NCI-H1417 (cell line): ENCODE results near the gene FDX1.
A peak's percentile ranks its signal among the peaks of the same experiment; 100 is the strongest.

Source experiments
- DNase-seq, 3 experiments: peaks; one replicate each; lab custom pipeline; 2025; lab: John Stamatoyannopoulos, UW

Gene FDX1

DNA sequence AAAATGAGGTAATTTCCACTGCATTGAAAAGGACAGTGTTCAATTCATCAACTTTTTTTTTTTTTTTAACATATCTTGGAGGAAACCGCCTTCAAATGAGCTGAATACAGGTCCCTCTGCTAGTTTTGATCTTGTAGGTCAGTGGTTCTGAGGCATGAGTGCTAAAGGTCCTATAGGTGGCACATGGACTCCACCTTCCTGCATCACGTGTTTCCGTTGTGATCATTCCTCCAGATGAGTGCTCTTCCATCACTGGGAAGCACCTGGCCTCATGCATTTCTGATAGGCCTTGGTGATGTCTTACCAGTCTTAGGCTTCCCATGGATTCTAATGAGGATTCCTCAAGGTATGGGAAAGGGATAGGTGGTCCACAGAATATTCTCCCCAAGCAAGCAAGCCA is 37.8 kb downstream of the FDX1 start:
- peak in 1 of 3 experiments; percentile 26 for DNase-seq

DNA sequence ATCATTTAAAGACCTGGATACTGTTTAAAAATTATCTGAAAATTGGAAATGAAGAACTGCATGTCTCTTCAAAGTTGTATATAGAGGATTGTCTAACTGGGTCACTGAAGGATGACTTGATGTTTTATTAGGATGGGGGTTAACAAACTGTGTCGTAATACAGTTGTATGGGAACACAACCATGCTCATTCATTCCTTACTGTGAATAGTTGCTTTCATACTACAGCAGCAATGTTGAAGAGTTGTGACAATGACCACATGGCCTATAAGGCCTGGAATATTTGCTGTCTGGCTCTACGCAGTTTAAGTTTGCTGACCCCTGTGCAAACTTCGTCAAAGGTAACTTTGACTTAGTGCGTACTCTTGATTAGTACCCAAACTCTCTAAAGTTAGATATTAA is 38.4 kb downstream of the FDX1 start:
- no peak for DNase-seq

DNA sequence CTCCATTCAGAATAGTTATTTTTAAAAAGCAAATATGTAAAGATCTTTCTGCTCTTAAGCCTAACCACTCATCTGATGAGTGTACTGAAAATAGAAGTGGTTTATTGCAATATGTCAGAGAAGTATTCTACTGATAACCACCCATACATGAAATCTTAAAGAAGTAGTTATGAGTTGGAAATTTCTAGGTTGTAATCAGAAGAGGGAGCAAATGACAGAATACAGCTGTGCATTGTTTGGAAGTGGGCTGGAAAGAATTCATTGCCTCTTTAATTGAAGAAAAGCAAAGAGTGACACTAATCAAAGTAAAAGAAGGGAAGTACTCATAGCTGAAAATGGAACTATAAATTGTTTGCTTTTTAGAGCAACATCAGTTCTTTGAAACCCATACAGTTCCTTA is 39.4 kb downstream of the FDX1 start:
- DNase-seq, result no peak

DNA sequence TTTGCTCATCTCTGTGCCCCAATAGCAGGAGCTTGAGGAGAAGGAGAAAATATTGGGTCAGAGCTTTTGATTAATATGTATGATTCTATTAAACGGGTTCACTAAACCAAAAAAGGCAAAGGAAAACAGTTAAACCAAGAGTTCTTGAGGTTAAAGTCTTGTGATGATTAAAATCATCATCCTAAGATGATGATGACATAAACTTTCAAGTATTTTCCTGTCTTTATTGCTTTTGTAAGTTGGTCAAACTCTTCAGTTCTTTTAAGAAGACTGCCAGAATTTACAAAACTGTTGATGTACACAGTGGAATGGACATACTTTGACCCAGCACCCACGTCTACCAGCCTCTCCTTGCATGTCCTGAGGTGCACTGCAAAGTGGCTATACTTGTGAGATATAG is 41.0 kb downstream of the FDX1 start:
- DNase-seq, result no peak

DNA sequence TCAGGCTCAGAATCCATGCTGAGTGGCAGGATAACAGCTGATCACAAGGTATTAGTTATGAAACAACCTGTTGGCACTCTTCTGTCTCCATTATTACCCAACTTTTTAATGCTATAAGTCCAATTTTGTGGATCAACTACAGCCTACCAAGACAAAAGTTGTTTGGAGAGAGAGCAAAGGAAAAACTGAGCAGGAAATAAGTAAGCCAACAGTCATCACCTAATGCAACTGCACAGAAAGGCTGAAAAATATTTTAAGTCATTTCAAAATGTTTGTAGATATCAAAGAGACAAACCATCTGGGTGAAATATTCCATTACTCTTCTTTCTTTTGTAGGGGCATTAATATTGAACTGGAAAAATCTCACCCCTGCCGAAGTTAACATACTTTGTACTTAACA is 41.6 kb downstream of the FDX1 start:
- no peak for DNase-seq

DNA sequence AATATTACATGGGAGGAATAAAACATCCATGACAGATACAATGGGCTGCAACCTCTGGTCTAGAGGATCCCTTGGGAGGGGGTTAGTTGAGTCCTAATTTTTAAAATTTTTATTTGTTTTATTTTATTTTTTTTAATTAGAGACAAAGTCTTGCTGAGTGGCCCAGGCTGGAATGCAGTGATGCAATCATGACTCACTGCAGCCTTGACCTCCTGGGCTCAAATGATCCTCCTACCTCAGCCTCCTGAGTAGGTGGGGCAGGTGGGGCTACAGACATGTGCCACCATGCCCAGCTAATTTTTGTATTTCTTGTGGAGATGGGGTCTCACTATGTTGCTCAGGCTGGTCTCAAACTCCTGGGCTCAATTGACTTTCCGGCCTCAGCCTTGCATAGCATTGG is 43.1 kb downstream of the FDX1 start:
- DNase-seq, result no peak

DNA sequence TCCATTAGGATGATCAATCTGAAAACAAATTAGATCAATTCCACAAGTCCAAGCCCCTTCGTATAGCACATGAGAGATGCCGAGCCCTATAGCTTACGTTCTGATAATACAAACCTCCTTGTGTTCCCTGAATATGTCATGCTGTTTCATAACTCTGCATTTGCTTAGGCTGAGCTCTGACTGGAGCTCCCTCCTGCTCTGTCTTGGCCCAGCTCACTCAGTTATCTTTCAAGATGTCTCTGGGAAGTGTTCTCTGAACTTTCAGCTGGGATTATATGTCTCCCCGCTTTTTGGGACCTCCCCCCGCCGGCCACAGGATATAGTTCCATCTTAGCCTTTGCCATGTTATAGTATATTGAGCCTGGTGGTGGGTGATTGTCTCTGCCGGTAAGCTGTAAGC is 44.0 kb downstream of the FDX1 start:
- DNase-seq, result no peak

DNA sequence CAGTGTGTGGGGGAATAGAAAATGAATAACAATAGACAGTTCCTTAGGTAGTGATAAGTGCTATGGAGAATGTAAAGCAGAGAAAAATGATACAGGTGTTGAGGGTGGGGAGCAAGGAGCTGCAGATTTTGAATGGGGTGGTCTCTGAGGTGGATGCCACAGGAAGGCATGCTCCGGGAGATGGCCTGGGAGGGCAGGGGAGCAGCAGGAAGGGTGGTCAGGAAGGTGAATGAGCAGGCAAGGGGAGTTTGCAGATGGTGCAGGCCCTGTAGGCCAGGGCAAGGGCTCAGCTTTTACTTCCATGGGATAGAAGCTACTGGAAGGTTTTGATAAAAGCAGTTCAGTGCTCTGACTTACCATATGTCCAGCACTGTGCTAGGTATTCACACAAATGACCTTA is 44.8 kb downstream of the FDX1 start:
- DNase-seq, result no peak

DNA sequence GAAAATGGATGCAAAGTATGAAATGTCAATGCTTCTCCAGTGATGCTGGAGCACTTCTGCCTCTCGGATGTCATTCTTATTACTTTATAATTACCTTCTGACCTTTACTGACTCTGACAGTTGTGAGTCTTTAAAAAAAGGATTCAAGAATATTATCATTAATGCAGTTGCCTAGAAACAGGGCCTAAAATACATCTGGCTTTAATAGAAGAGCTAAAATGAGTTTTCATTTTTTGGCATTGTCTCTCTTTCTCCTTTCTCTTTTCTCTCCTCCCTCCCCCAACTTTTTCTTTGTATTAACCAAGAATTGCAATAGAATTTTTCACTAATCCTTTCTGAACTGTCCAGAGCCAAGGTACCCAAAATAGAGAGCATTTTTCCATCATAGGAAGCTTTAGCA is 45.9 kb downstream of the FDX1 start:
- DNase-seq, result no peak

DNA sequence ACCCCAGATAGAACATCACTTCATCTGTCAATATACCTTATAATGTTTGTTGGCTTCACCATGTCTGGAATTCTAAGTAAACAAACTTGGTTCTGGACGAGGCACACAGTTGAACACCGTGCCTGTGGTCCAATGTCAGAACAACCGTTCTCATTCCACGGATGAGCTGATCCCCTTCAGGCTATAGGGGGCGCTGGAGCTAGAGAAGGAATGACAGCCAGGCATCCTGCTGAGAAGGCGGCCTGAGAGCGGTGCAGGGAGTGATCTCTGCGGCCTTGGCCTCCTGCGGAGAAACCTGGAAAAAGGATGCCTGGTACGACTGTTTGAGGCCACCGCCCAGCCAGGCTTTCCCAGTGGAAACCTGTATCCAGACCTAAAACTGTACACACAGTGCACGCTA is 48.7 kb downstream of the FDX1 start:
- no peak for DNase-seq

DNA sequence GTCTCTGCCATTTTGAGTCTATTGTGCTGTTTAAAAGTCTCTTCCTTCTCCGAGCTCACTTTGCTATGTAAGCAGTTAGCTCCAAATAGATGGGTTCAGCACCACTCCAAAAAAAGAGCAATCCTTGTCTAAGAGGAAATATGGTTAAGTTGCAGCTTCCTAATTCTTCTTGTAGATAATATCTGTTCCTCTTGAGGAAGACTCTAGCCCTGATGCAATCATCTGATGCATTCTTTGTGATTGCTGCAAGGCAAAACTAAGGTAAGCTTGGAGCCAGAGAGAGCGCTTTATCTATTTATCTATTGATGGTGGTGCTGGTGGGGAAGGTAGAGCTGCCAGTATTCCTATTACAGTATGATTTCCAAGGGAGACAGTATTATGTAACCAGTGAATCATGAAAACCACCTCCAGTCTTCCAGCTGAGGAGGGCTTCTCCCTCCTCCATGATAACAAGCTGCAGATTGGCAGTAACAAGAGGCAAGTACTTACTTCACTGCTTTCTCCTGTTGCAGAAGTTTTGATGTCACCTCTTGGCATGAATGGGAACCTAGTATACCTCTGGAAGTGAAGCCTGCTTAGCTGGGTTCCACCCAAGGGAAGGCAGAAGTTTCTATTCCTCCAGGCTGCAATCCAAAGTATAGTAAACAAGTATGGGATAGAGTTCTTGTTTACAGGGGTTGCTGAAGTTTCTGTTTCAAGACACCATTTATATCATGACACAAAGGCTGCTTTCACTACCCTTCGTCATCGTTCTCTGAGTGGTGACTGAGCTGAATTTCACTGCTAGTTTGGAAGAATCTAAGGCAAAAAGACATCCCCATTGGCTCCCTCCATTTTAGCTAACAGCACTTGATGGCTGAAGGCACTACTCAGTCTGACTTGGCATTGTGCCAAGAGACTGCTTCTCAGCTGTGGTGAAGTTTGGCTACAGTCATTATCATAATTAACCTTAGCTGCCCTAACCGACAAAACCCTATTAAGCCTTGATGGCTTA is 49.7 kb downstream of the FDX1 start:
- DNase-seq, result peak; percentile 37 to 93 (median 73)

DNA sequence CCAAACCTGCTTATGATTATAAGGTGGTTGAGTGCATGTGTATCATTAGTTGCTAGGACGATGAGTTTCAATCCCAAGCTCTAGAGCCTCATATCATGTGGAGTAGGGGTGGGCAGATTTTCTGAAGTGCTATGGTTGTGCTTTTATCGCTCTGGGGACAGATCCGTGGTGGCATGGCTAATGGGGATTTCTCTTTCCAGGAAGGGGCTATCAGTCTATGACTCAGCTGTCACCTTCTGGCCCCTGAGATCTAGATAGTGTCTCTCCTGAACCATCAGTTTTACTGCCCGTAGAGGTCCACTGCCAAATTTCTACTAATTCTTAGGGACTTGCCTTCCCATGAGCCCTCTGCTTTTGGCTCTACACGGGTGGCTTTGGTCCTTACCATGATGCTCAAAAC is 51.8 kb downstream of the FDX1 start:
- peak in 1 of 3 experiments; percentile 23 for DNase-seq

DNA sequence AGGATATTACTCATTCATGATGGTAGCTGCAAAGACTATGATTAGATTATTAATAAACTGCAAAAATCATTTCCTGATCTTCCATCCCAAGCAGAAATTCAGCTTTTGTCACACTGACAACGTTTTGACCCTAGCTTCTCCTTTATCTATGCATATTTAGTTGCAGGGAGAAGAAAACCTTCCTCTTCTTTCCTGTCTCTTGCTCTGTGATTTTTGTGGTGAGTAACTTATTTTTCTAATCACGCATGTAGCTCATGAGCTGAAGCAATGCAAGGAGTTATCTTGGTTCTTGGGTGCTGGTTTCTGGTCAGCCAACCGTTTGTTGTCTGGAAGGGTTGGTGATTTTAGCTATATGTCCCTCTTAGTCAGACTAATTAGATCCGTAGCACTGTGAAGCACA is 56.4 kb downstream of the FDX1 start:
- no peak for DNase-seq

DNA sequence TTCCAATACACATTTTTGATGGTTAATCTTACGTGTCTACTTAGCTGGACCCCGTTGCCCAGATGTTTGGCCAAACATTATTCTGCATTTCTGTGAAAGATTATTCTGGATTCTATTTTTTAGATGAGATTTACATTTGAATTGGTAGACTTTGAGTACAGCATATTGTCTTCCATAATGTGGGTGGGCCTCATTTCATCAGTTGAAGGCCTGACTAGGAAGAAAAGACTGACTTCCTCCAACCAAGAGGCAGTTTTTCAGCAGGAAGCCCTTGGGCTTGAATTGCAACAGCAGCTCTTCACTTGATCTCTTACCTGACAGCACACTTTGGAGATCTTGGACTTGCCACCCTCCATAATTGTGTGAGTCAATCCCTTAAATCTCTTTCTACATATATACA is 58.7 kb downstream of the FDX1 start:
- DNase-seq, result no peak

DNA sequence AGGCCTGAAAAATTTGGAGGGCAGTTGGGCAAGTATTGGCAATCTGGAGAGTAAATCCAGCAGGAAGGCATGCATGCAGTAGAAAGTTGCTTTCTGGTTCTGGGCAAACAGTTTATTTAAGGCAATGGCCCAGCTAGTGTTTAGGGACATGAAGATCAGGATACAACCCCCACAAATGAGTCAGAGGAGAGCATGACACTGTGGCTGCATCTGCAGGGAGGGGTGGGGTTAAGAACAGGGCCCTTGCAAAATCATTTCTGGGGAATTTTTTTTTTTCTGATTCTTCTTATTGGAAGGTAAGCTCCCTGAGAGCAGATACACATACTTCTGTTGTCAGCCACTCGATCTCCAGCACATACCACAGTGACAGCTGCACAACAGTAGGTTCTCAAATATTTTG is 61.1 kb downstream of the FDX1 start:
- DNase-seq, result no peak

DNA sequence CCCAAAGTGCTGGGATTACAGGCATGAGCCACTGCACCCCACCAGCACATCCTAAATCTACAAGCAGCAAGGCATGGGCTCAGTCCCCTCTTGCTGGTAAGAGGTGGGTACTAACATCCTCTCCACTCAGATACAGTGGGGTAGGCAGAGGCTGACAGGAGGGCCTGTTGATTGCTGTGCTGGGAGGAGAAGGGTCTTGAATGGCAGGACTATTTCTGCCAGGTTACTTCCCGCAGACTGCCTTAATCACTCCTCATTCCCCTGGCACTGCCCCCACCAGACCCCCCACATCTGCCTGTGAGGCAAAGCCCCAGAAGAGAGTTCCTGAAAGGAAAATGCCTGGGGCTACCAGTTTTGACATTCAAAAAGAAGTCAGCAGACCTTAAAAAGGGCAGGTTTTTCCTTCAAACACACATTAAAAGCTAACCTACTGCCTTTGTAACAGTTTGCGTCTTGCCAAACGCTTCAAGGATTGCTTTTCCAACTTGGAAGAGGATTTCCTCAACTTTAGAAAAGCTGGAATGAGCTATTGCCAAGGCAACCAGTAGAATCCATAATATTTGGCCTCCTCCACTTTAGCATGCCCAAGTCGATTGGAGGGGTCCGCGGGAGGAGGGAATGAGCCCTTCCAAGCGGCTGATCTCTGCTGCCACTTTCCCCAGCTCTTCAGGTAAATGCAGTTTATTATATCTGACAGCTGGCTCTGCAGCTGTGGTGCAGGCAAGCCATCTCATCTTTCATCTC is 62.0 kb downstream of the FDX1 start:
- DNase-seq, result peak in 1 of 3 experiments; percentile 62

DNA sequence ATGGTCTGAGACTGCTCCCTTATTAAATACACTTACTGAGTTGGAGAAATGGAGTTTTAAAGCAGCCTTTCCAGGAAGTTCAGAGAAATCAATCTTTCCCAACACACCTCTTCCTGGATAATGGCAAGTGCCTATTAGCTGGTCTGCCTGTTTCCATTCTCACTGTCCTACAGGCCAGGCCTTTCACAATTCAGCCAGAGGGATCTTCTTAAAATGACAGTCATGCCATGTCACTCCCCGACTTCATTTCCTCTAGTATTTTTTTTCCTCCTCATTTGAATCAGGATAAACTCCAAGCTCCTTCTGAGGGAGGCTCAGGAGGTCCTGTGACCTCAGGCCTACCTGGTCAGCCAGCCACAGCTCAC is 62.6 kb downstream of the FDX1 start:
- no peak for DNase-seq

DNA sequence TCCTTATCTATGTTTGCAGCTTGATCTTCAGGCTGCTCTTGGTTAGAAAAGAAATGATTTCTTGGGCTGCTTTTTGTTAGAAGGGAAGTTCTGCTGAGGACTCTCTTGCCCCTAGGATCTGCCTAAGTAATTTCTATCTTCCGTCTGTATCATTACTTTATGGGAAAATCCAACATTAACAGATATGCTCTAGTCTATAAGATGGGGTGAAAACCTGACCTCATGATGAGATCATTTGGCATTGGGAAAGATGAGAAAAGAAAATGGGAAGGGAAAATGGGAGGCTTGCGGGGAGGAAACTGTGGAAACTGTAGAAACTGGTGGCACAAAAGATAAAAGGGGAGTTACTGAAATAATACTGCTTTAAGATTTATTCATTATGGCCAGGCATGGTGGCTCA is 63.6 kb downstream of the FDX1 start:
- no peak for DNase-seq

DNA sequence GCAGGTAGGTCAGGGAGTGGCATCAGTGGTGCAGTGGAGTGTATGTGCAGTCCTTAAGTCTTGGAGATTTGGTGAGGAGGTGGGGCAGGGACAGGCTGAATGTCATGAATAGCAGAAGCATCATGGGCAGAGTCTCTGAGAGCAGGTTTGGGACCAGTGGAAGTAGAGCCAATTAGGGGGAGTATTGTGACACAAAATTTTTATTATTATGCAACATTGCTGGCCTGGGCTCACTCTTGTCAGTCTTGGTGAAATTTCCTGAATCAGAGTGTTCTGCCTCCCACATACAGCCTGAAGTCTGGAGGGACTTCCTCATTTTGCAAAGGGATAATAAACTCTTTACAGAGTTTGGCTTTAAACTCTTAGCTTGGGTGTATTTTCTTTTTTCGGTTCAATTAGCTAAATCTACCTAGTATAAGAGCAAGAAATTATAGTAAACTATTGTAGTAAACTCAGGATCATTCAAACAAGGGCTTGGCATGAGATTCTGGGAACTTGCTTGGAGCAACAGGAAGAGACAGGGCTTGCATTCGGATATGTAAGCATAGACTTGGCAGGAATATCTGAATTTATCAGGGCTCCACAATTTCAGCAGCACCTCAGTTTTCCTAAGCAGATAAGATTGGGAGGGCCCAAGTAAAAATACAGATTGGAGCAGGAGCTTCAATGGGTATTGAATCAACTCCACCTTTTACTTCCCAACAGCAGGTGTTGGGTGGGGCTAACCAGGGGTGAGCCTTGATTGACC is 67.7 kb downstream of the FDX1 start:
- no peak for DNase-seq

DNA sequence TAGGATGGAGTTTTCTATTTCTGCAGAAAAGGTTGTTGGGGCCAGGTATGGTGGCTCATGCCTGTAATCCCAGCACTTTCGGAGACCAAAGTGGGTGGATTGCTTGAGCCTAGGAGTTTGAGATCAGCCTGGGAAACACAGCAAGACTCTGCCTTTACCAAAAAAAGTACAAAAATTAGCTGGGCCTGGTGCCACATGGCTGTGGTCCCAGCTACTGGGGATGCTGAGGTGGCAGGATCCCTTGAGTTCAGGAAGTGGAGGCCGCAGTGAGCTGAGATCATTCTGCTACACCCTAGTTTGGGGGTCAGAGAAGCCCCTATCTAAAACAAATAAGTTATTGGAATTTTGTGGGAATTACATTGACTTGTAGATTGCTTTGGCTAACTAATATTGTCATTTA is 71.7 kb downstream of the FDX1 start:
- no peak for DNase-seq

DNA sequence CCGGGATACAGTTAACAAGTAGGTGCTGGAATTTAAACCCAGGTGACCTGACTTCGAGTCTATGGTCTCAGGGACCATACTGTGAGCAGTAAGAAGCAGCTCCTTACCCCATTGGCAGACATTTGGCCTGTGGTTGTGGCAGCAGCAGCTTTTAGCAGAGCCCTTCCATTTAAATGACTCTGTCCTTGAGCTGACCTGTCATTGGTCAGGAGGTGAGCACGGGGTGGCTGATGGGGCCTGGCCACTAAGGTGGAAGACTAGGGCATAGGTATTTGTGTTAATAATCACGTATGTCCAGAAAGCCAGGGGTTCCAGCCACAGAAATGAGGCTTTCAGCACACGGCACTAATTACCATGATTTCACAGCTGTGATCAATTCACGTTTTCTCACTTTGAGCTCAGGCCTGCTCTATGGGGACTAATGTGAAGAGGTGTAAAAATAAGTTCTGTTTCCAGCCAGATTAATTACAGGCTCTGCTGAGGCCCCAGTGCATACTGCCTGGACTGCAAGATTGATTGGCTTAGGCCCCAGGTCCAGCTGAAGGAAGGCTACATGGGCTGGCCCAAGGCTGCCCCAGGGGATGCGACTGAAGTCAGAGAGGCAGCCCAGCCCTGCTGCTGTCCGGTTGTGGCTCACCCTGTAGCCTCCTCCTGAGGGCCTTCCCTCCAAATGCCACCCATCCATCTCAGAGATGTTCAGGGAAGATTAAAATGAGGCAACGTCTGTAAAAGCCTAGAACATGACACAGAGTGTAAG is 76.0 kb downstream of the FDX1 start:
- DNase-seq, result peak in 1 of 3 experiments; percentile 28

DNA sequence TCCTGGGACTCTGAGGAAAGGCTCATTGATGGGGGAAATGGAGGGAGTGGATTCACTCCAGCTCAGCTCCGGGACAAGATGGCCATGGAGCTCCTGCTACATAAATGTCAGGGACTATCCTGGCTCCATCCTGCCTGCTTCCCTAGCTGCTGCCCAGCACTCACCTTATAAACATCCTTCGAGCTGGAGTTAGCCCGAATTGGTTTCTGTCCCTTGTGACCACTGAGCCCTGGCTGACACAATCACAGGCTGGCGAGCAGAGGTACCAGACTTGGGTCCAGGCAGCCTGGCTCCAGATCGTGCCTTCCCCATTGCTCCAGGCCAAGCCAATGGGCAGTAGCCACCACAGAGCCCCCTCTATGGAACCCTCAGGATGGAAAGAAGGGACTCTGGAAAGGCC is 77.6 kb downstream of the FDX1 start:
- no peak for DNase-seq
